B cell (primary cell): ENCODE results near the gene FAM234A.

Experiments
- EZH2 ChIP-seq: IDR thresholded peaks from 2 replicates; pipeline ENCODE4 v1.6.1; 2012; ENCODE audit warnings: borderline replicate concordance, low read depth, mild to moderate bottlenecking, moderate library complexity, low read length; ENCODE audit not compliant: insufficient read depth, poor library complexity, severe bottlenecking
- TF ChIP-seq, protein P1 (sequence below): fragments of 200-600 bp; IDR thresholded peaks from one replicate; pipeline ENCODE4 v1.8.0; 2022; ENCODE audit warnings: antibody characterized with exemption, mild to moderate bottlenecking

DNA sequence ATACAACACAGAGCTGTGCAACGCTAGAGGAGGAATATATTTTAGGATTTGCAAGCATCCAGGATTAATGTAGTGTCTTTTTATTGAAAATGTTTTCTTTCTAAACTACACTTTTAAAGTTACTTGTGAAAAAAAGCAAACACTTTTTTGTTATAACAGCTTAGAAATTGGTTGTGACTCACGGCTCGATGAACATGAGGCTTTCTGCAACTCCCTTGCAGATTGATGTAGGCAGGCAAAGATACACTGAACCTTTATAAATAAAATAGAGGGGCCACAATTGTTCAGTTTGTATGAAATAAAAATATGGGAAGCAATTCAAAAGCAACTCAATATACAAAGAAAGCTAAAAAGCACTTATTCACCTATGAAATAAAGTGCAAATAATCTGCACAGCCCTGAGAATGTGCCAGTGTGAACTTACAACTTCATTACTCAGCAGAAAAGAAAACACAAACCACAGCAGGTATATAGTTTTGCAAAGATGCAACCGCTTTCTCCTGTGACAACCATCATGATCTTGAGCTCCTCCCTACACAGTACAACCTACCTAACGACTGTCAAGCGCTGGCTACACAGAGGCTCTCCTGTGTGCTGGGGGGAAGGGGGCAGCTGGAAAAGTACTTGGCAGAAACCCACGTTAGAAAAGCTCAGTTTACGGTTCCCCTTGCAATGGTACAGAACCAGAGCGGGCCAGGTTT is 6.3 kb upstream of the FAM234A start:
- TF ChIP-seq, protein P1, sequence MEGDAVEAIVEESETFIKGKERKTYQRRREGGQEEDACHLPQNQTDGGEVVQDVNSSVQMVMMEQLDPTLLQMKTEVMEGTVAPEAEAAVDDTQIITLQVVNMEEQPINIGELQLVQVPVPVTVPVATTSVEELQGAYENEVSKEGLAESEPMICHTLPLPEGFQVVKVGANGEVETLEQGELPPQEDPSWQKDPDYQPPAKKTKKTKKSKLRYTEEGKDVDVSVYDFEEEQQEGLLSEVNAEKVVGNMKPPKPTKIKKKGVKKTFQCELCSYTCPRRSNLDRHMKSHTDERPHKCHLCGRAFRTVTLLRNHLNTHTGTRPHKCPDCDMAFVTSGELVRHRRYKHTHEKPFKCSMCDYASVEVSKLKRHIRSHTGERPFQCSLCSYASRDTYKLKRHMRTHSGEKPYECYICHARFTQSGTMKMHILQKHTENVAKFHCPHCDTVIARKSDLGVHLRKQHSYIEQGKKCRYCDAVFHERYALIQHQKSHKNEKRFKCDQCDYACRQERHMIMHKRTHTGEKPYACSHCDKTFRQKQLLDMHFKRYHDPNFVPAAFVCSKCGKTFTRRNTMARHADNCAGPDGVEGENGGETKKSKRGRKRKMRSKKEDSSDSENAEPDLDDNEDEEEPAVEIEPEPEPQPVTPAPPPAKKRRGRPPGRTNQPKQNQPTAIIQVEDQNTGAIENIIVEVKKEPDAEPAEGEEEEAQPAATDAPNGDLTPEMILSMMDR: no peak
- no peak for TF ChIP-seq EZH2
